GM19463 (cell line): Measurements from ENCODE around the gene ZNF99.
"Not testable (repeated sequence)": the region's sequence is repeated elsewhere in the genome, so short reads cannot be mapped to it uniquely, and the experiment has no call there.

Experiments
- ATAC-seq: cut with Tn5 transposase; IDR thresholded peaks from one replicate; pipeline ENCODE4 v1.9.1; 2021; ENCODE audit warnings: mild to moderate bottlenecking, moderate library complexity; ENCODE audit not compliant: unreplicated experiment

ZNF99 gene

DNA sequence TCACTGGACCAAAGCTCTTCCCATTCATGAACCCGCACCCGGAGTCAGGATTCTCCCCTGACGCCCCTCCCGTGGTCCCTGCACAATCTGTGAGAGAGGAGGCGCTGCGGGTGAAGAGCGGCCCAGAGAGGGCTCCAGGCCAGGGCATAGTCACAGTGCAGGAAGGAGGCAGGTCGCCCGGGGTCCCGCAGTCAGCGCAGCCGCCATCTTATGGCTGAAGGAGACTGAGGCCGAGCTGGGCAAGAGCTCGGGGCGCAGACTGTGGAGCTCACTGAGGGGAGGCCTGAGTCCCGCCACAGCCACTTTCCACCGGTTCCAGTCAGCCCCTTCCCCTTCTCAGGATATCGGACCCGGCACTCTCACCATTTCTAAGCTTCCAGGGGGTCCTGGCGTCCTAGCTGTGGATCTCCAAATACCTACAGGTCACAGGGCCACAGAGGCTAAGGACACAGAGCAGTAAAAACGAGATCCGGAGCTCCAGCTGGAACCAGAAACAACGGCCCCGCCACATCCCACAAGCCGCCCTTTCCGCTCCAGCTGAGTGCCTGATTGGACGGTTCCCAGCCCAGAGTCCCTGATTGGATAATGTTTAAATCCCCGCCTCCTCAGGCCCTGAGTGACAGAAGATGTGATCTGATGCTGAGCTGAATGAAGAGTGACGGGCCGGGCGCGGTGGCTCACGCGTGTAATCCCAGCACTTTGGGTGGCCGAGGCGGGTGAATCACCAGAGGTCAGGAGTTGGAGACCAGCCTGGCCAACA, at the start of gene ZNF99:
TSS of gene ZNF99 (minus strand) at position 501 of the 760 bp plus-strand sequence. CDS start at position 366, 135 bp downstream.
- ATAC-seq, result no peak

DNA sequence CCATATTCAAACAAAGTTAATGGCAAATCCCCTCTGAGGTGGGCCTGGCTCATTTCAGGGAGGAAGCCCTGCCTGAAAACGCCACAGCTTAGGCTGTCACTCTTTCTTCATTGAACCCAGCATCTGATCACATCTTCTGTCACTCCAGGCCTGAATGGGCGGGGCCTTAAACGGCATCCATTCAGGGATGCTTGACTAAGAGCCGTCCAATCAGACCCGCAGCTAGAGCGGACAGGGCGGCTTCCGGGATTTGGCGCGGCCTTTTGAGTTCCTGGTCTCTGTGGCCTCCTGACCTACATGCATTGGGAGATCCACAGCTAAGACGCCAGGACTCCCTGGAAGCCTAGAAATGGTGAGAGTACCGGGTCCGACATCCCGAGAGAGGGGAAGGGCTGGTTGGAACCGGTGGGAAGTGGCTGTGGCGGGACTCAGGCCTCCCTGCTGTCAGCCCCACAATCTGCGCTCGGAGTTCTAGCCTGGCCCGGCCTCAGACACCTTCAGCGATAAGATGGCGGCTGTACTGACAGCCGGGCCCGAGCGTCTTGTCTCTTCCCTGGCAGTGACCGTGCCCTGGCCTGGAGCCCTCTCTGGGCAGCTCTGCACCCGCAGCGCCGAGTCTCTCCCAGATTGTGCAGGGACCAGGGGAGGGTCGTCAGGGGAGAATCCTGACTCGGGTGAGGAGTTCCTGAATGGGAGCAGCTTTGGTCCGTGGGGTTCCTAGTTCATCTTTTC, 48.2 kb upstream of the ZNF99 start, which contains the start of gene ZNF723:
TSS of gene ZNF723 (plus strand) at position 261 of the 732 bp plus-strand sequence. CDS start at position 350, 89 bp downstream.
- ATAC-seq, result no peak

DNA sequence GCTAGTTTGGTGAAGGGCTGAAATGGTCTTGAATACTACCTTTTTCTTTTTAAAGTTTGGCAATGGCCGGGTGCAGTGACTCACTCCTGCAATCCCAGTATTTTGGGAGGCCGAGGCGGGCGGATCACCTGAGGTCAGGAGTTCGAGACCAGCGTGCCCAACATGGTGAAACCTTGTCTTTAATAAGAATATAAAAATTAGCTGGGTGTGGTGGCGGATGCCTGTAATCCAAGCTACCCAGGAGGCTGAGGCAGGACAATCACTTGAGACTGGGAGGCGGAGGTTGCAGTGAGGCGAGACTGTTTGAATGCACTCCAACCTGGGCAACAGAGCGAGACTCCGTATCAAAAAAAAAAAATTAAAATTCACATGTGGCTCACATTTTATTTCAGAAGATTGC, 47.3 kb upstream of the ZNF99 start:
- no peak for ATAC-seq

DNA sequence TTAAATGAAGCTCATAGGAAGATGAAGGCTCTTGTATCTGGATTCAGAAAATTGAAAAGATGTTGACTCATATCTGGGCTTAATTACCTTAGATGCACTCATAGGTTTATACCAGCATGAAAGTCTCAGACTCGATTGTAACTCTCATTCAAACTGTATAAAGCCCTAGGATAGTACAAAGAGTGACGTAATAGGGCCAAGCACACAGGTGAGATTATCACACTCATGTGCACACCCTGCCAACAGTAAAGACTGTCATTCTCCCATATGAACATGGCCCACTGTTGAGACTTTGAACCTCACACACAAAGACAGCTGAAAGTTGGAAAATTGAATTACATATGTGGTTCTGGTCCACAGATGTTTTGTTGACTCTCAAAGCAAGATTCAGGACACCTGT, 30.2 kb upstream of the ZNF99 start:
- no peak for ATAC-seq

DNA sequence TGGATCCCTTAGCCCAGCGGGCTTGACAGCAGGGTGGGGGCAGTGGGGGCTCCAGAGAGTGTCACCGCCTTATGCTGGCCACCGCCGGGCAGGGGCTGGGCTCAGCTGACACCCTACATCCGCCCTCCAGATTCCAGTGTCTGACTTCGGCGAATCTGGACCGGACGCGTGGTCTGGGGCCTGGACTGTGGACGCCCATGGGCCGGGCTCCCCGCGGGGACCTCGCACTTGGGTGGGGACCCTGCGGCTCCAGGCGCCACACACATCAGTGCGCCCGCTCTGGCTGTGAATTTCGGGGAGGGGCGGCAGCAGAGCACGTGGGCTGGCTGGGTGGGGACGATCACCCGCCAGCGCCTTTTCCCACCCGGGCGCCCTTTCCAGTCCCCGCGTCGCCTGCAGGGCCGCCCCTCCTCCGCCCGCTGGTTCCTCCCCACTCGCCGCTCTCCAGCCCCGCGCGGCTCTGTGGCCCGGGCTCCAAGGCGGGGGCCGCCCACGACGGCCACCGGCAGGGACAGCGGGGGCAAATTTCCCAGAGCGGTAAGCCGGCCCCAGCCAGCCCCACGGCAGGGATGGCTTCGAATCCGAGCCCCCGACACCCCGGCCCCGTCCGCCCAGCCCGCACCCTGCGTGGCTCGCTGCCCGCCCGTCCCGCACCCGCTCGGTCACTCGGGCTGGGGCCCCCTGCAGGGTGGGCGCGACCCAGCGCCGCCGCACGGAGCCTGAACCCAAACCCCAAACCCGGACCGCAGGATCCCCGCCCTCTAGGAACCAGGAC, 23.3 kb upstream of the ZNF99 start:
- no peak for ATAC-seq

DNA sequence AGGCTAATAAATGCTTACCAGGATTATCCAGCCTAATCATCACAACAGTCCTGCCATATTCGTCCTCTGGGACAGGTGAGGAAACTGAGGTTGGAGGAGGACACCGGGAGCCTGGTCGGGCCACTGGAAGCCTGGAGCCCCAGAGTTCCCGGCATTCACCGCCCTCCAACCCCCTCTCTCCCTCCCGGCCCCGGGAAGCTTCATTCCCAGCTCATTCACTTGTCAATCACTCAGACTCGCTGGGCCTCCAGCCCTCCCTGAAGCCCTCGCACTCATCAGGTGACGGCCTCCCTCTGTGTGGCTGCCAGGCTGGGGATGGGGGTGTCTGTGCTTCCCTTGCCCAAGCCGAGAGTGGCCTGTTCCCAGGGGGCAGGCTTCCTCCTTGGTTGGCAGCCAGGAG, 22.5 kb upstream of the ZNF99 start:
- no peak for ATAC-seq

DNA sequence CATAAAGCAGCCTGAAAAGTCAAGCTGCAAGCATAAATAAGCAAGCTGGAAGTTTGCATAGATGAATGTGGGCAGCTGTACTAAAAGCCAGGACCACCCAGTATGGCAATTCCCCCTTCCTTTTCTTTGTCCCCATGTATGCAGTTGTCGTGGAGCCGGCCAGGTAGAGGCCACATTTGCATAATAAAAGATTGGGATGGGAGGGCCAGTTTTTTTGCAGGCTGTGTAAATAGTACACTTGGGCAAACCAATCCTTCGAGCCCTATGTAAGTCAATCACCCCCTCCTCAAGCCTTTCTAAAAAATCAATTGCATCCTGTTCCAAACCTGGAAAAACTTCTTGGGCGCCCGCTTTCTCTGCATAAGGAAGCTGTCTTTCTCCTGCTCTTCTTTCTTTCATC, 13.1 kb upstream of the ZNF99 start:
- ATAC-seq, result no peak

DNA sequence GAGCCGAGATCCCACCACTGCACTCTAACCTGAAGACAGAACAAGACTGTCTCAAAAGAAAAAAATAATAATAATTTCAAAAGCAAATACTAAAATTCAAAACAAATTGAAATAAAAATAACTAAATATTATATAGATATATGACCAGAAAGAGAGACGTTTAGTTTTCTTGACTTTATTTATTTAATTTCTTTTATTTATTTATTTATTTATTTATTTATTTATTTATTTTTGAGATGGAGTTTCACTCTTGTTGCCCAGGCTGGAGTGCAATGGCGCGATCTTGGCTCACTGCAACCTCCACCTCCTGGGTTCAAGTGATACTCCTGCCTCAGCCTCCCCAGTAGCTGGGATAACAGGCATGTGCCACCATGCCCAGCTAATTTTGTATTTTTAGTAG, 8.9 kb upstream of the ZNF99 start:
- ATAC-seq, result not testable (repeated sequence)

DNA sequence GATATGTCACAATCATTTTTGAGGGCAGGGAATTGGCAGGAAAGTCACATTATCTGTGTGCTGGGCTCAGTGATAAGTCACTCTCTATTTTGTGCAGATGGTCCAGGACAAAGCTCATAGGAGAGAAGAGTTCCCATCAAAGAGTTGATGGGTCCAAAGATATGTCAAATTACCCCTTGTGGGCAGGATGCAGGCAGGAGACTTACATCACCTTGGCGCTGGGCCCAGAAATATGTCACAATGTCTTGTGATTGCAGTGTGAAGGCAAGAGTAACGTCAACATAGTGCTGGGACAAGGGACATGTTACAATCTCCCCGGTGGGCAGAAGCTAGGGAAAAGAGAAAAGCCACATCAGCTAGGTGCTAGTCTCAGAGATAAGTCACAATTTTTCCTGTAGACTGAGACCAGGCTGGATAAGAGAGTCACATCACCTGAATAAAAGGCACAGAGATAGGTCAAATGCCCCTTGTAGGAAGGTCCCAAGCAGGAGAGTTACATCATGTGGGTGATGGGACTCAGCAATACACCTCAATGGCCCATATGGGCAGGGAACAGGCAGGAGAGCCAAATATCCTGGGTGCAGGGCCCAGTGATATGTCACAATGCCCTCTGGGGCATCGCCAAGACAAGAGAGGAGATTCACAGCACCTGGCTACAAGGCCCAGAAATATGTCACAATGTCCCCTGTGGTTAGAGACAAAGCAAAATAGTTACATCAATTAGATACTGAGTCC, 47.9 kb downstream of the ZNF99 start:
- ATAC-seq, result no peak

DNA sequence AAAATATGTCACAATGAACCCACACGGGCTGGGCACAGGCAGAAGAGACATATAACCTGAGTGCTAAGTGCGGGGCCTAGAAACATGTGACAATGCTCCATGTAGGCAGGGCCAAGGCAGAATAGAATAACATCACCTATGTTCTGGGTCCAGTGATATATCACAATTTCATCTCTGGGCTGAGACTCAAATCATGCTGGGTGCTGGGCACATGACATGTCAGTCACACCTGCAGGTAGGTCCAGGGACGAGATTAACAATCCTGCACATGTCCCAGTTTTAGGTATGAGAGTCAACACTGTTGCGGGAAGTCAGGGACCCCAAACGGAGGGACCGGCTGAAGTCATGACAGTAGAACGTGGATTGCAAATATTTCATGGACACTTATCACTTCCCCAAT, 50.3 kb downstream of the ZNF99 start:
- ATAC-seq, result no peak

DNA sequence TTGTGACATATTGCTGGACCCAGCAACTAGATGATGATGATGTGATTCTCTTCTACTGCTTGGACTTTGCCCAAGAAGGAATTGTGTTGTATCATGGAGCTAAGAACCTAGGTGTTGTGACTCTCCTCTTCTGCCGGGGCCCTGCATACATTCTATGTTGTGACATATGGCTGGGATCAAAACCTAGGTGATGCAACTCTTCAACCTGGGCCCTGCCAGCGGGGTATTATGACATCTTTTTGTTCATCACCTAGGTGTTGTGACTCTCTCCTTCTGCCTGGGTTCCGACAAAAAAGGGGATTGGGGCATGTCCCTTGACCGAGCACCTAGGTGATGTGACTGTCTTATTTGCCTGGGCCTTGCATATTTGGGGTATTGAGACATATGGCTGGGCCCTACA, 55.7 kb downstream of the ZNF99 start:
- not testable (repeated sequence) for ATAC-seq

DNA sequence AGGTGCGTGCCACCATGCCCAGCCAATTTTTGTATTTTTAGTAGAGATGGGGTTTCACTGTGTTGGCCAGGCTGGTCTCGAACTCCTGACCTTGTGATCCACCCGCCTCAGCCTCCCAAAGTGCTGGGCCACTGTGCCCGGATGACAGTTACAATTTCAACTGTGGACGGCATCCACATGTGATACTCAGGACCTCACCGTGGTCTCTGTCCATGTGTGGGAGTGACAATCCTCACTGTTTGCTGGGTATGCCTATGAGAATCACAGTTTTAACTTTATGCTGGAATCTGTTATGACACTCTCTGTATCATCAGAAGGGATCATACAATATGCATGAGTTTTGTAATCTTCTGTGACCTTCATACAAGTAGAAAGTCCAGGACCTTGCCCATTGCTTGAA, 62.4 kb downstream of the ZNF99 start:
- ATAC-seq, result not testable (repeated sequence)

DNA sequence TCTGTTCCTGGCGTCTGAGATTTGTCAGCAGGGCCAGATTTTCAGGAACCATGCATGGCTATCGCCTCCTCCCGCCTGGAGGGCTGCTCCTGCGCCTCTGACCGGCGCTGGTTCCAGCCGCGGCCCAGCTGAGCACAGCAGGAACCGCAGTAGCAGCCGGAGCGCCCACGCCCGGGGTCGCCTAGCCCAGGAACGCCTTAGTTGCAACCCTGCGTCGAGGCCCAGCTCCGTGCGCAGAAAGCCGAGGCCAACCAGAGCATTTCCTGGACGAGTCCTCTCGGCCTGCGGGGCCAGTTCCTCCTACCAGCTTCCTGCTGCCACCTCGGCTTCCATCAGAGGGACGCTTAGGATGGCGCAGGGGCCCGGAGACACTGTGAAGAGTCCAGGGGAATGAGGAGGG, 75.0 kb downstream of the ZNF99 start:
- no peak for ATAC-seq

DNA sequence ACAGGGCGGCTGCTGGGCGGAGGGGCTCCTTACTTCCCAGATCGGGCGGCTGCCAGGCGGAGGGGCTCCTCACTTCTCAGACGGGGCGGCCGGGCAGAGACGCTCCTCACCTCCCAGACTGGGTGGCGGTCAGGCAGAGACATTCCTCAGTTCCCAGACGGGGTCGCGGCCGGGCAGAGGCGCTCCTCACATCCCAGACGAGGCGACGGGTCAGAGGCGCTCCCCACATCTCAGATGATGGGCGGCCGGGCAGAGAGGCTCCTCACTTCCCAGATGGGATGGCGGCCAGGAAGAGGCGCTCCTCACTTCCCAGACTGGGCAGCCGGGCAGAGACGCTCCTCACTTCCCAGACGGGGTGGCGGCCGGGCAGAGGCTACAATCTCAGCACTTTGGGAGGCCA, 80.9 kb downstream of the ZNF99 start:
- not testable (repeated sequence) for ATAC-seq

DNA sequence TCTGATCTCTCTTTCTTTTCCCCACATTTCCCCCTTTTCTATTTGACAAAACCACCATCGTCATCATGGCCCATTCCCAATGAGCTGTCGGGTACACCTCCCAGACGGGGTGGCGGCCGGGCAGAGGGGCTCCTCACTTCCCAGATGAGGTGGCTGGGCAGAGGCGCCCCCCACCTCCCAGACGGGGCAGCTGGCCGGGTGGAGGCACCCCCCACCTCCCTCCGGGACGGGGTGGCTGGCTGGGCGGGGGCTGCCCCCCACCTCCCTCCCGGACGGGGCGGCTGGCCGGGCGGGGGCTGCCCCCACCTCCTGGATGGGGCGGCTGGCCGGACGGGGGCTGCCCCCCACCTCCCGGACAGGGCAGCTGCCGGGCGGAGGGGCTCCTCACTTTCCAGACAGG, 81.3 kb downstream of the ZNF99 start:
- not testable (repeated sequence) for ATAC-seq
